Measurements from ENCODE around the gene TMEM185B. TPM values are rescaled to one million over a fixed set of nuclear protein-coding genes. Genes with fewer than 3 reads are reported as not detected.

TMEM185B gene
- polyA plus RNA-seq, 3 donors from 2014 or later, result 12.6 to 30.4 (median 20.5) TPM

GRCh38 chr2:120257522-120257921, 34.3 kb upstream of the TMEM185B start:
- Mint-ChIP-seq H3K27me3 (ENCODE audit: low read depth in 3 of 3) (peaks cover 1 to 8% (median 8%) of the 10 kb centered on the region in 3 donors), H3K9me3 (peaks cover 0 to 3% (median 0%) of the 10 kb centered on the region in 6 donors), H3K27ac (peak overlapping the region in 1 of 6 donors; percentile 69), H3K36me3 (peaks cover 4% of the 10 kb centered on the region in 3 donors), H3K4me1 (peaks cover 44 to 56% of the 10 kb centered on the region in 2 donors), H3K4me3 (no peak overlapping the region)
- DNase-seq, result no peak

- H3K4me1 Mint-ChIP-seq, result peaks cover 52 to 65% of the 10 kb centered on the region in 2 donors
- peaks cover 5 to 11% (median 11%) of the 10 kb centered on the region in 3 donors for H3K27me3 Mint-ChIP-seq (ENCODE audit: low read depth in 3 of 3)
- H3K36me3 Mint-ChIP-seq, result peaks cover 4% of the 10 kb centered on the region in 3 donors
- no peak overlapping the region for H3K4me3 Mint-ChIP-seq
- peak overlapping the region in 2 of 6 donors; percentile 34 to 55 for H3K27ac Mint-ChIP-seq
- peaks cover 0 to 3% (median 0%) of the 10 kb centered on the region in 6 donors for H3K9me3 Mint-ChIP-seq
- no peak for DNase-seq
Observed at GRCh38 chr2:120256651-120257000, 33.4 kb upstream of the TMEM185B start.

GRCh38 chr2:120255986-120256650, 32.9 kb upstream of the TMEM185B start:
- DNase-seq, result no peak
- Mint-ChIP-seq H3K4me1 (peaks cover 53 to 67% of the 10 kb centered on the region in 2 donors), H3K27ac (peak overlapping the region in 3 of 6 donors; percentile 17 to 55 (median 34)), H3K9me3 (peaks cover 0 to 3% (median 0%) of the 10 kb centered on the region in 6 donors), H3K27me3 (ENCODE audit: low read depth in 3 of 3) (peaks cover 5 to 11% (median 11%) of the 10 kb centered on the region in 3 donors), H3K36me3 (peaks cover 4% of the 10 kb centered on the region in 3 donors), H3K4me3 (no peak overlapping the region)

- Mint-ChIP-seq H3K27me3 (ENCODE audit: low read depth in 3 of 3) (peaks cover 5 to 11% (median 11%) of the 10 kb centered on the region in 3 donors), H3K4me3 (peak overlapping the region in 4 of 5 donors; percentile 22 to 92 (median 62)), H3K27ac (peak overlapping the region in 5 of 6 donors; percentile 0 to 44 (median 18)), H3K9me3 (peaks cover 0 to 3% (median 0%) of the 10 kb centered on the region in 6 donors), H3K4me1 (peaks cover 53 to 67% of the 10 kb centered on the region in 2 donors), H3K36me3 (peaks cover 4% of the 10 kb centered on the region in 3 donors)
- no peak for DNase-seq
Observed at GRCh38 chr2:120255071-120255470, 31.9 kb upstream of the TMEM185B start.

- peaks cover 4% of the 10 kb centered on the region in 3 donors for H3K36me3 Mint-ChIP-seq
- peaks cover 5 to 11% (median 11%) of the 10 kb centered on the region in 3 donors for H3K27me3 Mint-ChIP-seq (ENCODE audit: low read depth in 3 of 3)
Observed at GRCh38 chr2:120254178-120254577, 31.0 kb upstream of the TMEM185B start.

DNA sequence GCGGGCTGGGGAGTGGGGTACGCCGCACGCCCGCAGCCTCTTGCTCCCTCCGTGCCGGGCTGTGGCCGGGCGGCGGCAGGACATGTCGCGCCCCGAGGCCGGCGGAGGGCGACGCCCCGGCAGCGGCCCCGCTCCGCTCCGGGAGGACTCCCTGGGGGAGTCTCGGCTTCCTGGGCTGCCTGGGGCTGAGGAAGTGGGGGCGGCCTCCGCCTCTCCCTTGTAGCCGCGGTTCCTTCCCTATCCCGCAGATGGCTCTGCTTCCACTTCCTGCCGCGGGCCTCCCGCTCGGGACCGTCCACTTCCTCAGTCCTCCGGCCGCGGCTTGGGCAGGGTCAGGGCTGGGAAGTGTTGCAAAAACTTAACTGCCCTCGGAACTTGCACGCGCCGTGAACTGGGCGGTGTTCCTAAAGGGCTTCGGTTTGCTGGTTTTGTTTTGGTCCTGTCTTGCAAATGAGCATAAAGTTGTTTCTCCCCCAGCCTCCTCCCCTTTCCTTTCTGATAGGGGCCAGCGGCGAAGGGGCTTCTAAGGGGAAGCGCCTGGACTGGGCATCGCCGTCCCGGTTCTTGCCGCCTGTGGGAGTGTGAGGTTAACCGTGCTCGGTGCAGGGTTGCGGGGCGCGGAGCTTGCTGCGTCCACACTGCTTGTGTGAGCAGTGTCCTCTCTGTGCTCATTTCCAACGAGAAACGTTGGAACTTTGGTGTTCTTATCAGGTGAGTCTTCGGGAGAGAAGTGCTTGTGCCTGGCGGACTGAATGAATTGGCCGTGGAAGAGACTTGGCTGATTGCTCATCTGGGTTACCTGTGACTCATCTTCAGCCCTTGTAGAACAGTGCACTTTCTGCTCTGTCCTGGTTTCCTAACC, 30.1 kb upstream of the TMEM185B start:
- no peaks in the 10 kb centered on the region for H3K9me3 Mint-ChIP-seq
- H3K27me3 Mint-ChIP-seq (ENCODE audit: low read depth in 3 of 3), result peaks cover 6 to 11% (median 11%) of the 10 kb centered on the region in 3 donors
- peaks cover 50 to 60% of the 10 kb centered on the region in 2 donors for H3K4me1 Mint-ChIP-seq
- DNase-seq, result no peak
- H3K4me3 Mint-ChIP-seq, result peak overlapping the region; percentile 89 to 95 (median 92)
- peaks cover under 1 to 2% (median under 1%) of the 10 kb centered on the region in 3 donors for H3K36me3 Mint-ChIP-seq
- H3K27ac Mint-ChIP-seq, result peak overlapping the region; percentile 64 to 91 (median 82)

More at GRCh38 chr2:120254178-120254577, 31.0 kb upstream of the TMEM185B start:
- DNase-seq, result no peak
- H3K4me1 Mint-ChIP-seq, result peaks cover 53 to 67% of the 10 kb centered on the region in 2 donors
- peak overlapping the region in 1 of 6 donors; percentile 44 for H3K27ac Mint-ChIP-seq
- peak overlapping the region; percentile 89 to 95 (median 92) for H3K4me3 Mint-ChIP-seq
- H3K9me3 Mint-ChIP-seq, result peaks cover 0 to 3% (median 0%) of the 10 kb centered on the region in 6 donors

- Mint-ChIP-seq H3K27me3 (ENCODE audit: low read depth in 3 of 3) (peaks cover 6 to 11% (median 11%) of the 10 kb centered on the region in 3 donors), H3K27ac (peak within 1 kb of the TSS; percentile 91 to 99 (median 96)), H3K36me3 (no peaks in the 10 kb centered on the region), H3K9me3 (no peaks in the 10 kb centered on the region), H3K4me1 (peaks cover 42 to 52% of the 10 kb centered on the region in 2 donors), H3K4me3 (peak within 1 kb of the TSS; percentile 97 to 100 (median 100))
- peak; percentile 98 to 99 (median 99) for DNase-seq
Observed at GRCh38 chr2:120252225-120253020, 29.2 kb upstream of the TMEM185B start, which contains the start of gene RALB. TSS of gene RALB (plus strand) at chr2:120252852. CDS start at chr2:120278665, 25,813 bp downstream.

GRCh38 chr2:120251880-120252224, 28.7 kb upstream of the TMEM185B start:
- Mint-ChIP-seq H3K4me1 (peaks cover 42 to 46% of the 10 kb centered on the region in 2 donors), H3K9me3 (no peaks in the 10 kb centered on the region), H3K27me3 (ENCODE audit: low read depth in 3 of 3) (peaks cover 8 to 11% (median 11%) of the 10 kb centered on the region in 3 donors), H3K36me3 (no peaks in the 10 kb centered on the region), H3K27ac (peak overlapping the region; percentile 89 to 99 (median 94)), H3K4me3 (peak overlapping the region; percentile 97 to 100 (median 100))
- DNase-seq, result no peak

DNA sequence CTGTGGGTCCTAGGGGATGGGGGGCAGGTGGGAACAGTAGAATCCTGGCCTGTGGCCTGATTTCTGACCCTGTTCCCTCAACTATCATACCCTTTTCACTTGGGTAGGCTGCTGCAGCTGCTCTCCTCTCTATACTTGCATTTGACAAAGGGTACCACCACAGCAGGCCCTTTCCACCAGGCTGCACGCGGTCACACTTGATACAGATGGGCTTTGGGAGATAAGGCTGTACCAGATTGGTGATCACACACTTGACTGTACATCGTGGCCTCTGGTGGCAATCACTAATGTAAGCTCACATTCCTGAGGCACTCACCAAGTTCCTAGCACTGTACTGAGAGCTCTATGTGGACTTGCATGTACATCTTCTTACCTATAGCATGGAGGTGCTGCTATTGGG, 27.9 kb upstream of the TMEM185B start:
- no peak overlapping the region for H3K27ac Mint-ChIP-seq
- peaks cover 8 to 11% (median 11%) of the 10 kb centered on the region in 3 donors for H3K27me3 Mint-ChIP-seq (ENCODE audit: low read depth in 3 of 3)
- no peak for DNase-seq
- no peaks in the 10 kb centered on the region for H3K9me3 Mint-ChIP-seq
- no peaks in the 10 kb centered on the region for H3K36me3 Mint-ChIP-seq
- no peak overlapping the region for H3K4me3 Mint-ChIP-seq
- H3K4me1 Mint-ChIP-seq, result peaks cover 35 to 39% of the 10 kb centered on the region in 2 donors

GRCh38 chr2:120250640-120251039, 27.4 kb upstream of the TMEM185B start:
- H3K9me3 Mint-ChIP-seq, result no peaks in the 10 kb centered on the region
- peaks cover 31 to 35% of the 10 kb centered on the region in 2 donors for H3K4me1 Mint-ChIP-seq
- no peak overlapping the region for H3K27ac Mint-ChIP-seq
- peaks cover 8 to 11% (median 11%) of the 10 kb centered on the region in 3 donors for H3K27me3 Mint-ChIP-seq (ENCODE audit: low read depth in 3 of 3)
- no peaks in the 10 kb centered on the region for H3K36me3 Mint-ChIP-seq
- DNase-seq, result no peak
- no peak overlapping the region for H3K4me3 Mint-ChIP-seq

DNA sequence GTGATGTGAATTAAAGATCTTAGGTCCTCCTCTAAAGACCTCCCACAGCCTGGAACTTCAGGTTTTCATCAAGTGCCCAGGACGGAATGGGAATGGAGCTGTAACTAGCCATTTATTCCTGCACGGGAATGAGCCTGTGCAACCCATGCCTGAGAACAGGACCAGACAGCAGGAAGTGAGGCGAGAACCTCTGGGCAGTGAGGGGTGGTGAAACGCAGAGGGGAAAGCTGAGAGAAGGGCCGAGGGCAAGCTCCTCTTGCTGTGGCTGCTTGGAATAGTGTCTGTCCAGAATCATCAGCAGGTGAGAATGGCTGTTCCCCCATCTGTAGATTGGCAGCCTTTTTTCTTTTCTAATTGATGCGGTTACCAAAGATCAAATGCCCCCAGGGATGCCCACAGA, 24.7 kb upstream of the TMEM185B start:
- DNase-seq, result no peak
- Mint-ChIP-seq H3K27ac (no peak overlapping the region), H3K4me3 (no peak overlapping the region)

GRCh38 chr2:120246546-120247300, 23.5 kb upstream of the TMEM185B start:
- Mint-ChIP-seq H3K4me3 (no peak overlapping the region), H3K9me3 (peaks cover 0 to 3% (median 0%) of the 10 kb centered on the region in 6 donors), H3K4me1 (peaks cover 2% of the 10 kb centered on the region in 2 donors), H3K27ac (no peak overlapping the region), H3K27me3 (ENCODE audit: low read depth in 3 of 3) (peaks cover 0 to 5% (median 0%) of the 10 kb centered on the region in 3 donors), H3K36me3 (no peaks in the 10 kb centered on the region)
- no peak for DNase-seq

More for the DNA sequence above, 24.7 kb upstream of the TMEM185B start:
- Mint-ChIP-seq H3K36me3 (no peaks in the 10 kb centered on the region), H3K27me3 (ENCODE audit: low read depth in 3 of 3) (peaks cover 4 to 10% (median 5%) of the 10 kb centered on the region in 3 donors), H3K4me1 (peaks cover 9 to 11% of the 10 kb centered on the region in 2 donors), H3K9me3 (peaks cover 0 to 3% (median 0%) of the 10 kb centered on the region in 6 donors)
